Measurements from ENCODE around the gene SPPL2B.
"Not testable (repeated sequence)": the region's sequence is repeated elsewhere in the genome, so short reads cannot be mapped to it uniquely, and the experiment has no call there.

The SPPL2B gene

GRCh38 chr19:2381148-2381820 is 52.8 kb downstream of the SPPL2B start:
- no peak for DNase-seq (ENCODE audit: low read depth in 2 of 2)

GRCh38 chr19:2382530-2383222 is 54.2 kb downstream of the SPPL2B start:
- DNase-seq (ENCODE audit: low read depth in 2 of 2): no peak

- peak; percentile 64 to 76 for DNase-seq (ENCODE audit: low read depth in 2 of 2)
Measured at GRCh38 chr19:2385053-2385721, 56.7 kb downstream of the SPPL2B start.

GRCh38 chr19:2387367-2388288 is 59.1 kb downstream of the SPPL2B start:
- DNase-seq (ENCODE audit: low read depth in 2 of 2): no peak

- DNase-seq (ENCODE audit: low read depth in 2 of 2): no peak
Measured at GRCh38 chr19:2389594-2389993, 61.1 kb downstream of the SPPL2B start.

- DNase-seq (ENCODE audit: low read depth in 2 of 2): peak; percentile 45 to 46
Measured at GRCh38 chr19:2391118-2391725, 62.7 kb downstream of the SPPL2B start.

- no peak for DNase-seq (ENCODE audit: low read depth in 2 of 2)
Measured at GRCh38 chr19:2392366-2392765, 63.9 kb downstream of the SPPL2B start.

- DNase-seq (ENCODE audit: low read depth in 2 of 2): not testable (repeated sequence)
Measured at GRCh38 chr19:2392899-2393298, 64.4 kb downstream of the SPPL2B start.

- no peak for DNase-seq (ENCODE audit: low read depth in 2 of 2)
Measured at GRCh38 chr19:2394054-2394441, 65.6 kb downstream of the SPPL2B start.

- DNase-seq (ENCODE audit: low read depth in 2 of 2): no peak
Measured at GRCh38 chr19:2394442-2395292, 66.2 kb downstream of the SPPL2B start.

GRCh38 chr19:2395293-2395829 is 66.9 kb downstream of the SPPL2B start:
- DNase-seq (ENCODE audit: low read depth in 2 of 2): not testable (repeated sequence)

GRCh38 chr19:2397173-2397572 is 68.7 kb downstream of the SPPL2B start:
- not testable (repeated sequence) for DNase-seq (ENCODE audit: low read depth in 2 of 2)

- no peak for DNase-seq (ENCODE audit: low read depth in 2 of 2)
Measured at GRCh38 chr19:2398735-2399305, 70.3 kb downstream of the SPPL2B start.

- no peak for DNase-seq (ENCODE audit: low read depth in 2 of 2)
Measured at GRCh38 chr19:2399582-2399981, 71.1 kb downstream of the SPPL2B start.
